Measurements from ENCODE around the gene ENAH.

ENAH gene

DNA sequence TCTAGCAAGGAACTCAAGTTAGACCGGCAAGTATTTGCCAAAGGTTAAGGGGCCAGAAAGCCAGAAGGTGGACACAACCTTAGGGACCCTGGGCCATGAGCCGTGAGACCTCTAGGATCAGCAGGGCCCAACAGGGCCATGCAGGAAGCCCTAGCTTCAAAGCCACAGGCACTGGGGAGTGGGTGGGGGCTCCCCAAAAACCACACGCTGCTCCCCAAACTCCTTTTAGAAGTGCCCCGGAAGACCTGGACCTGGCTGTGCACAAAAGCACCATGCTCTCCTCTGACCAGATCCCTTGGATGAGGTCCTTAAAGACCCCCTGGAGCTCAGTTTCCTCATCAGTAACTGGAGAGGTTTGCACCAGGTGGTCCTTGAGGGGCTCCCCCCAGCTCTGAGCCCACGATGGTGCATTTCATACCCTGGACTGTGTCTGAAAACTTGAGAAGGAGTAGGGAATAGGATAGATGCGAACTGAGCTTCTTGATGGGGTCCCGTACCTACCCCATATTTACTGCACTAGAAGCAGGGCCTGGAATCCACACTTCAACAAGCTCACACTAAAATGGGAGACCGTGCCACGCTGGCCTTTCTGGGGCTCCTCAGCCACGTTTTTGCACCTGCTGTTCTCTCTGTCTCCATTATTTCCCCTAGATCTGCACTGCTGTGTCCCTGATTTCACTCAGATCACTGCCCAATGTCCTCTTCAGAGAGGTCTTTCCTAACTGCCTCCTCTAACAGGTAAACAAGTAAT, 184.5 kb downstream of the ENAH start:
- peak; percentile 27 for DNase-seq

GRCh38 chr1:225467193-225468020, 185.5 kb downstream of the ENAH start:
- no peak for DNase-seq

GRCh38 chr1:225466848-225467192, 186.1 kb downstream of the ENAH start:
- DNase-seq: no peak

DNA sequence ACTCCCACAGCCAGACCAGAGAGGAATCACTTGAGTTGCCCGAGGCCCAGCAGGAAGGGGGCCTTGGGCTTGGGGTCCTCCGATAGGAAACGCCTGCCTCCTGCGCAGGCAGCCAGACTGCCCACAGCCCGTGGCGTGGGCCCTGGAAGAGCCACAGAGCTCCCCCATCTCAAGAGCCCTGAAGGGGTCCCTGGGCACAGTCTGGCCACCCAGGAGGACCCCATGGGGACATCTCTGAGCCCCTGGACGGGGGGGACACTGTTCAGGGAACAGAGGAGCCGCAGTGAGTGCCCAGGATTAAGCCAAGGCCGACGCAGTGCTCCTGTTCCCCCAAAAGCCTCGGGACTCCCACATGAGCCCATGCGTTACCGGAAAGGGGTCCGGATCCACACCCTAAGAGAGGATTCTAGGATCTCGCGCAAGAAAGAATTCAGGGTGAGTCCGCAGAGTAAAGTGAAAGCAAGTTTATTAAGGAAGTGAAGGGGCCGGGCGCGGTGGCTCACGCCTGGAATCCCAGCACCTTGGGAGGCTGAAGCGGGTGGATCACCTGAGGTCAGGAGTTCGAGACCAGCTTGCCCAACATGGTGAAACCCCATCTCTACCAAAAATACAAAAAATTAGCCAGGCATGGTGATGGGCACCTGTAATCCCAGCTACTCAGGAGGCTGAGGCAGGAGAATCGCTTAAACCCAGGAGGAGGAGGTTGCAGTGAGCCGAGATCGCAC, 187.0 kb downstream of the ENAH start:
- DNase-seq: no peak

- no peak for DNase-seq
Observed at GRCh38 chr1:225464851-225465792, 187.8 kb downstream of the ENAH start.

- DNase-seq: no peak
Observed at GRCh38 chr1:225462714-225463574, 190.0 kb downstream of the ENAH start.

- DNase-seq: no peak
Observed at GRCh38 chr1:225462429-225462713, 190.6 kb downstream of the ENAH start.

GRCh38 chr1:225461533-225462428, 191.1 kb downstream of the ENAH start:
- no peak for DNase-seq

GRCh38 chr1:225460737-225461532, 192.0 kb downstream of the ENAH start:
- no peak for DNase-seq

GRCh38 chr1:225460021-225460736, 192.7 kb downstream of the ENAH start:
- DNase-seq: no peak

- no peak for DNase-seq
Observed at GRCh38 chr1:225458222-225458631, 194.7 kb downstream of the ENAH start.

DNA sequence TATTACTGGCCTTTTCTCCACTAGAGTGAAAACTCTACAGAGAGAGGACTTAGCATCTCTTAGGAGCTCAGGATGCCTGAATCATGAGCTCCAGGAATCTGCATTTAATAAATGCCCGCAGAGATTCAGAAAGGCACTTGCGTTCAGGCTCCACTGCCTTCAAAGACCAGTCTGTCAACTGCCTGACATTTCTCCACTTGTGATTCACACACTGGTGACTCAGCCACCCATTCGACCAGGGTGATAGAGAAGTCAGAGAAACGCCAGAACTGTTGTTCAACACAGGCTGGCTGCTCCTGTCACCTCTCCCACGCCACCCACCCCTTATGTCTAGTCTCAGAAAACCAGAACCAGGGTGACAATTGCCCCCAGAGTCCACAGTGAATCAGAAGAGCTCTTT, 198.2 kb downstream of the ENAH start:
- no peak for DNase-seq

DNA sequence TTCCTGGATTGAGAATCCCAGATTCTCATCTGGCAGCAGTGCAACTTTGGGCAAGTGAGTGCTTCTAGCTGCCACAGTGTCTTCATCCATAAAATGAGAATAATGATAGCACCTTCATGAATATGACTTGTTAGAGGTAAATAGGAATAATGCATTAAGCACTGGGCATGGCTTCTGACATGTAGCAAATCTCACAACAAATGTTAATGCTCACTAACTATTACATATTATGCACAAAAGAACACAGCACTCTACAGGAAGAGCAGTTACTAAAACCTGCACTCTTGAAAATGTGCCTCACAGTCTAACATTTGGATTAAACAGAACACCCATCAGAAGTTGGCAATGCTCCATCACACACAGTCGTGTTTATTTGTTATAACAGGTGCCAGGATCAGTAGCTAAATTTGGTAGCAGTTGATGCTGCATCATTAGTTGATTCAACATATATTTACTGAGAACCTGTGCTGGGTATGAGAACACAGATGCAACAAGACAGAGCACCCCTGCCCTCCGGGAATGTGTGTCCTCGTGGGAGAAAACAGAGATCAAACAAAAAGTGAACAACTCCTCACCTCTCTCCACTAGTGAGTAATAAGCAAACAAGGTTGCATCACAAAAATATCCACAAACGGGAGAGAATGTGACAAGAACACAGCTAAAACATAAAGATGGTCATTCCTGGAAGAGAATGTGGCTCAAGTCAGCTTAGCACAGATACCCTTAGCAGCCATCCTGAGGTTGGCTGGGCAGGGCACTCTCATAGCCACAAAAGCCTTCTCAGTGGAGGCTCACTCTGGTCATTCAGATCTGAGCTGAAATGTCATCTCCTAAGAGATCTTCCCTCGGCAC, 198.9 kb downstream of the ENAH start:
- DNase-seq: no peak

DNA sequence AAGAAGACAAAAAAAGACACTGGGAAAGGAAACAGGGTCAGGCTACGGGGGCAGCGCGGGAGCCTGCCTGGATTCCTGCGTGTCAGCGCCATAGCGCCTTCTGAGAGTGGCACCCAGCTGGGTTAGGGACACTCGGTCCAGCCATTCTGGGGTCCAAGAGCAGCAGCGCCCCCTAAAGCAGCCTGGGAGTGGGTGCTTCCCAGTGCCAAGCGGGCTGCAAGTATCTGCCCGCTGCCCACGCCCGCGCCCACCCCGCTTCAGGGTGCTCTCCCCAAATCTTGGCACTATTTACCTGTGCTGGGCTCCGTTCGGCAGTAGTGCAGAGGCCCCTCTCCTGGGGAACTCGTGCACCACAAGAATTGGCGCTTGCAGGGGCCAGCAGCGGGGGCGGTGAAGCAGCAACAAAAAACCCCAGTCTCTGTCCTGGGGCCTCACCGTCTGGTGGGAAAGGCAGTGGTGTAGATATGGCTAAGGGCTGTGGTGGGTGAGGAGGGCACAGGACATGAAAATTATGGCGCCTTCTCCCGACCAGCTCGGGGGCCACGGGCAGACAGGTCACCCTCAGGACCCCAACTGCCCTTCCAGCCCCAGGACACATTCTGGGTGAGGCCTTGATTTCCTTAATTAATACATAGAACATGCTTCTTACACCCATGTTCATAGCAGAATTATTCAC, 200.9 kb downstream of the ENAH start:
- peak; percentile 35 for DNase-seq

DNA sequence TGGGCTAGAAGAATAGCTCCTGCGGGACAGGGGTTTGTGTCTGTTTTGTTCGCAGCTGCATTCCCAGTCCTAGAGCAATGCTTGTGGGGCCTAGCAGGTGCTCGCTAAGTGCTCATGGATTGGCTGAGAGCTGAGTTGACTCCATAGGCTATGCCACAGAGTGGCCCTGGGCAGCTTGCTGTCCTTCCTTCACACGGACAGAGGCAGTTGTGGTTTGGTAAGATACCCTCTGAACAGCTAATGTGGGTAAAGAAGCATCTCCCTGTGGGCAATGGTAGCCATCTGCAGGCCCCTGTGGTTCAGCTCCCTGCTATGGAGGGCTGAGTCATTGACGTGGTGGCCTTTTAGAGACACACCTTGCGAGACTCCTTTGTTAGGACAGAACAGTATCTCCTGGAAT, 201.6 kb downstream of the ENAH start:
- DNase-seq: peak; percentile 21

- DNase-seq: peak; percentile 36
Observed at GRCh38 chr1:225450491-225451191, 202.3 kb downstream of the ENAH start.

DNA sequence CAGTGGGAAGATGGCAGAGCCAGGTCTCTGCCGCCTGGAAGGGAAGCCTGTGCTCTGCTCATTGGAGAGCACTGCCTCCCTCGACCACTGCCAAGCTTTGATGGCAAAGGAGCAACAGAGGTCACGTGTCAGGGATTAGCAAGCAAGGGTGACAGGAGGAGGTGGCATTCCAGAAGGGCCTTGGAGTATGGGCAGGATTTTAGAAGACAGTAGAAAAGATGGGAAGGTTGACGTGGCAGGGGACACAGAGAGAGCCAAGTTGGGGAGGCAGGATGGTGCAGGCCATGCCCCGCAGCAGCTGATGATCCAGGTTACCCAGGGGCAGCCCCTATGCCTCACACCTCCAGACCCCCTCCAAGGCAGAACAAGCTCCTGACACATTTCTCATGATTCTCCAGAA, 203.1 kb downstream of the ENAH start:
- DNase-seq: peak; percentile 5
